SH-SY5Y (cell line): ENCODE measurements around the gene SLC12A7.

Experiments
- GATA2 ChIP-seq: IDR thresholded peaks from 2 replicates; pipeline ENCODE4 v1.6.1; 2011; ENCODE audit warnings: mild to moderate bottlenecking, low read depth, low read length
- GATA3 ChIP-seq: IDR thresholded peaks from 2 replicates; pipeline ENCODE4 v1.6.1; 2011; ENCODE audit warnings: low read depth, mild to moderate bottlenecking, low read length, moderate library complexity

DNA sequence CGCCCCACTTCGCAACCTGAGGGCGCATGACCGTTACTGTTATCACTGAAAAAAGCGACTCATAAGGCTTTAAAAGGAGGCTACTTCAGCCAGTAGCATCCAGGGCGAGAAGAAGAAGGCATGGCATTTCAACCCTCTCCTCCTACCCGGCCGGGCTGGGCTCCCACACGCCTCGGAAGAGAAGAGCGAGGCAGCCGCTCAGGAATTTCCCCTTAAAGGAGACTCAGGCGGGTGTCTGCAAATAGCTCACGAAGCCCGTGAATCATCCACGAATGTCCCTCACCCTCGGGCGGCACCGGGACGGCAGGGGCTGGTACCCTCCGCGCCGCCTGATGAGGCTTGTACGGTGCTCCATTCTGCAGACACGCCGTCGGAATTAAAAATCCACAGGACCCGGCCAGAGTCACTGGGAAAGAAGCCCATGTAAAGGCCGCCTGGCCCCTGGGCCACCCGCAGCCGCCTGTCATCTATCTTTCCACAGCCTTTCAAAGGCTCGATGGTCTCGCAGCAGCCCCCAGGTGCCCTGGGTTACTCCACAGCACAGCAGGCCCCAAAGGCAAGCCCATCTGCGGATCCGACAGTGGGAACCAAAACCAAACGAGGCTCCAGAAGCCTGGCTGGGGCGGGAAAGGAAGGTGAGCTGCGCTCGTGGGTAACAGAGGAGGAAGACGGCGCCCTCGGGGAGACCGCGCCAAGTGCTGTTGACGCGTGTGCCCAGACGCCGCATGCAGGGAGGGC, 11.8 kb downstream of the SLC12A7 start:
- TF ChIP-seq GATA2, result no peak
- TF ChIP-seq GATA3, result no peak
